Astrocyte of the spinal cord (primary cell): ENCODE data around the gene SCAP.

Source experiments
- DNase-seq: peaks from one replicate; pipeline ENCODE4 v3.0.0; 2011; ENCODE audit warnings: low read depth, low spot score
- H3K4me3 ChIP-seq: 2 replicates; pipeline ENCODE4 v1.5.1; 2011; ENCODE audit warnings: low read depth, mild to moderate bottlenecking, low read length, moderate library complexity
- in situ Hi-C: cut with HindIII; loops from 2 replicates; pipeline ENCODE4 v1.10.0; 2017; ENCODE audit warnings: low sequenced_read_pairs
- TF ChIP-seq, protein P1 (sequence below): IDR thresholded peaks from 2 replicates; pipeline ENCODE4 v1.5.1; 2012; ENCODE audit warnings: low read depth, mild to moderate bottlenecking, low read length, inconsistent platforms

The SCAP gene

DNA sequence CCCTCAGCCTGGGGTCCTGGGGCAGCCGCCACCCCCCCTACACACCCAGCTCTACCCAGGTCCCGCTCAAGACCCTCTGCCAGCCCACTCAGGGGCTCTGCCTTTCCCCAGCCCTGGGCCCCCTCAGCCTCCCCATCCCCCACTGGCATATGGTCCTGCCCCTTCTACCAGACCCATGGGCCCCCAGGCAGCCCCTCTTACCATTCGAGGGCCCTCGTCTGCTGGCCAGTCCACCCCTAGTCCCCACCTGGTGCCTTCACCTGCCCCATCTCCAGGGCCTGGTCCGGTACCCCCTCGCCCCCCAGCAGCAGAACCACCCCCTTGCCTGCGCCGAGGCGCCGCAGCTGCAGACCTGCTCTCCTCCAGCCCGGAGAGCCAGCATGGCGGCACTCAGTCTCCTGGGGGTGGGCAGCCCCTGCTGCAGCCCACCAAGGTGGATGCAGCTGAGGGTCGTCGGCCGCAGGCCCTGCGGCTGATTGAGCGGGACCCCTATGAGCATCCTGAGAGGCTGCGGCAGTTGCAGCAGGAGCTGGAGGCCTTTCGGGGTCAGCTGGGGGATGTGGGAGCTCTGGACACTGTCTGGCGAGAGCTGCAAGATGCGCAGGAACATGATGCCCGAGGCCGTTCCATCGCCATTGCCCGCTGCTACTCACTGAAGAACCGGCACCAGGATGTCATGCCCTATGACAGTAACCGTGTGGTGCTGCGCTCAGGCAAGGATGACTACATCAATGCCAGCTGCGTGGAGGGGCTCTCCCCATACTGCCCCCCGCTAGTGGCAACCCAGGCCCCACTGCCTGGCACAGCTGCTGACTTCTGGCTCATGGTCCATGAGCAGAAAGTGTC is 64.7 kb downstream of the SCAP start:
- in situ Hi-C loops = no loop called here
- TF ChIP-seq, protein P1, sequence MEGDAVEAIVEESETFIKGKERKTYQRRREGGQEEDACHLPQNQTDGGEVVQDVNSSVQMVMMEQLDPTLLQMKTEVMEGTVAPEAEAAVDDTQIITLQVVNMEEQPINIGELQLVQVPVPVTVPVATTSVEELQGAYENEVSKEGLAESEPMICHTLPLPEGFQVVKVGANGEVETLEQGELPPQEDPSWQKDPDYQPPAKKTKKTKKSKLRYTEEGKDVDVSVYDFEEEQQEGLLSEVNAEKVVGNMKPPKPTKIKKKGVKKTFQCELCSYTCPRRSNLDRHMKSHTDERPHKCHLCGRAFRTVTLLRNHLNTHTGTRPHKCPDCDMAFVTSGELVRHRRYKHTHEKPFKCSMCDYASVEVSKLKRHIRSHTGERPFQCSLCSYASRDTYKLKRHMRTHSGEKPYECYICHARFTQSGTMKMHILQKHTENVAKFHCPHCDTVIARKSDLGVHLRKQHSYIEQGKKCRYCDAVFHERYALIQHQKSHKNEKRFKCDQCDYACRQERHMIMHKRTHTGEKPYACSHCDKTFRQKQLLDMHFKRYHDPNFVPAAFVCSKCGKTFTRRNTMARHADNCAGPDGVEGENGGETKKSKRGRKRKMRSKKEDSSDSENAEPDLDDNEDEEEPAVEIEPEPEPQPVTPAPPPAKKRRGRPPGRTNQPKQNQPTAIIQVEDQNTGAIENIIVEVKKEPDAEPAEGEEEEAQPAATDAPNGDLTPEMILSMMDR = no peak
- H3K4me3 ChIP-seq = no peak overlapping the region
- DNase-seq = no peak

DNA sequence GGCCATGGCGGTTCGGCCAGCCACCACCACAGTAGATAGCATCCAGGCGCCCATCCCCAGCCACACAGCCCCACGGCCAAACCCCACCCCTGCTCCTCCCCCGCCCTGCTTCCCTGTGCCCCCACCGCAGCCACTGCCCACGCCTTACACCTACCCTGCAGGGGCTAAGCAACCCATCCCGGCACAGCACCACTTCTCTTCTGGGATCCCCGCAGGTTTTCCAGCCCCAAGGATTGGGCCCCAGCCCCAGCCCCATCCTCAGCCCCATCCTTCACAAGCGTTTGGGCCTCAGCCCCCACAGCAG is 65.4 kb downstream of the SCAP start:
- TF ChIP-seq, protein P1 = no peak
- H3K4me3 ChIP-seq = no peak overlapping the region
- in situ Hi-C loops = no loop called here
- no peak for DNase-seq

DNA sequence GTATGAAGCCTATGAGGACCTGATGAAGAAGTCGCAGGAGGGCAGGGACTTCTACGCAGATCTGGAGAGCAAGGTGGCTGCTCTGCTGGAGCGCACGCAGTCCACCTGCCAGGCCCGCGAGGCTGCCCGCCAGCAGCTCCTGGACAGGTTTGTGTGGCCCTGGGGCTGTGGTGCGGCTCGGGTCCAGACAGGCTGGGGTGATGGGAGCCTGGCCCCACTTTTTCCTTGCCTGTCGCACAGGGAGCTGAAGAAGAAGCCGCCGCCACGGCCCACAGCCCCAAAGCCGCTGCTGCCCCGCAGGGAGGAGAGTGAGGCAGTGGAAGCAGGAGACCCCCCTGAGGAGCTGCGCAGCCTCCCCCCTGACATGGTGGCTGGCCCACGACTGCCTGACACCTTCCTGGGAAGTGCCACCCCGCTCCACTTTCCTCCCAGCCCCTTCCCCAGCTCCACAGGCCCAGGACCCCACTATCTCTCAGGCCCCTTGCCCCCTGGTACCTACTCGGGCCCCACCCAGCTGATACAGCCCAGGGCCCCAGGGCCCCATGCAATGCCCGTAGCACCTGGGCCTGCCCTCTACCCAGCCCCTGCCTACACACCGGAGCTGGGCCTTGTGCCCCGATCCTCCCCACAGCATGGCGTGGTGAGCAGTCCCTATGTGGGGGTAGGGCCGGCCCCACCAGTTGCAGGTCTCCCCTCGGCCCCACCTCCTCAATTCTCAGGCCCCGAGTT is 65.9 kb downstream of the SCAP start:
- H3K4me3 ChIP-seq = no peak overlapping the region
- no peak for DNase-seq
- TF ChIP-seq, protein P1 = no peak
- in situ Hi-C loops = no loop called here

DNA sequence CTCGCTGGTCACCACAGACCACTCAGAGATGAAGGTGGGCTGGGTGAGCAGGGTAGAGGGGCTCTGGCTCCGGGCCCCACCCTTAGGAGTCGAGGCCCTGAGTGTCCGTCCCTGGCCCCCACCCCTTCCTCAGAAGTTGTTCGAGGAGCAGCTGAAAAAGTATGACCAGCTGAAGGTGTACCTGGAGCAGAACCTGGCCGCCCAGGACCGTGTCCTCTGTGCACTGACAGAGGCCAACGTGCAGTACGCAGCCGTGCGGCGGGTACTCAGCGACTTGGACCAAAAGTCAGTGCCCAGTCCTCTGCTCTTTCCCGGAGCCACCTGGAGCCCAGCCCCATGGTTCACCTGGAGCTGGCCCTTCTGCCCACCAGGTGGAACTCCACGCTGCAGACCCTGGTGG is 66.5 kb downstream of the SCAP start:
- TF ChIP-seq, protein P1 = no peak
- in situ Hi-C loops = no loop called here

DNA sequence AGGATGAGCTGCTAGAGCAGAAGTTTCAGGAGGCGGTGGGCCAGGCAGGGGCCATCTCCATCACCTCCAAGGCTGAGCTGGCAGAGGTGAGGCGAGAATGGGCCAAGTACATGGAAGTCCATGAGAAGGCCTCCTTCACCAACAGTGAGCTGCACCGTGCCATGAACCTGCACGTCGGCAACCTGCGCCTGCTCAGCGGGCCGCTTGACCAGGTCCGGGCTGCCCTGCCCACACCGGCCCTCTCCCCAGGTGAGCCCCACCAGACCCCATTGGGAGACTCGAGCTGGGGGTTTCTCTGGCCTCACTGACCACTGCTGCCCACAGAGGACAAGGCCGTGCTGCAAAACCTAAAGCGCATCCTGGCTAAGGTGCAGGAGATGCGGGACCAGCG is 66.9 kb downstream of the SCAP start:
- TF ChIP-seq, protein P1 = no peak
- in situ Hi-C loops = no loop called here
- DNase-seq = no peak
- H3K4me3 ChIP-seq = no peak overlapping the region

More for the DNA sequence above, 66.5 kb downstream of the SCAP start:
- DNase-seq = no peak
- no peak overlapping the region for H3K4me3 ChIP-seq

DNA sequence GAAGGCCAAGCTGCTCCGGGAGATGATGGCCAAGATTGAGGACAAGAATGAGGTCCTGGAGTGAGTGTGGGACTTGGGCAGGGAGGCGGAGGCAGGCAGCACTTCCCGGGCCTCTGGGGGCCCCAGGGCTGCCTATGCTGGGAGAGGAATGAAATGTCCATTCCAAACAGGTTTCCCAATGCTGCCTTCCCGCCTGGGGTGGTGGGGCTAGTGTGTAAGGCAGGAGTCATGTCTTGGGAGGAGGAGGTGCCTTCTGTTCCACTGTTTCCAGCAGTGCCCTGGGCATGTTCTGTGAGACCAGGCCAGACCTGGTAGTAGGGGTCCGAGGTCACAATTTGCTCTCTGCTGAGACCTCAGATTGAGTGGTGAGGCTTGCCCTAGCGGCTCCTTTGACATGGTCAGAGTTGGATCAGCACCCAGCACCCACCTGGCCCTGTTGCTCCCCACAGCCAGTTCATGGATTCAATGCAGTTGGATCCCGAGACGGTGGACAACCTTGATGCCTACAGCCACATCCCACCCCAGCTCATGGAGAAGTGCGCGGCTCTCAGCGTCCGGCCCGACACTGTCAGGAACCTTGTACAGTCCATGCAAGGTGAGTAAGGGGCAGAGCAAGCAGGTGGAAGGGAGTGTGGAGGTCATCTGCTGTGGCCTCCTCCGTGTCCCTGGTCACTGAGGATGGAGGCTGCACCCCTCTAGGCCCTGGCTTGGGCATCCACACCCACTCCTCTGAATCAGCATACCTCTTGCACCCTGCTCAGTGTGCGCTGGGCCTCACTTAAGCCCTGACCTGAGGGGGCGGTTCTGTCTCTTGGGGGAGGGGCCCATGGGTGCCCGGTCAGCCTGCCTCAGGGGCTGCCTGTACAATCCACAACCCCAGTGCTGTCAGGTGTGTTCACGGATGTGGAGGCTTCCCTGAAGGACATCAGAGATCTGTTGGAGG is 67.6 kb downstream of the SCAP start:
- no peak overlapping the region for H3K4me3 ChIP-seq
- in situ Hi-C loops = no loop called here
- TF ChIP-seq, protein P1 = no peak
- DNase-seq = no peak
